Activated CD4-positive, CD25-positive, alpha-beta regulatory T cell treated with anti-CD3 and anti-CD28 coated beads, Interleukin-2, amount 50 U/mL, for 16 hours (primary cell): ENCODE measurements around the gene KCNAB1.
"Not testable (repeated sequence)": the region's sequence is repeated elsewhere in the genome, so short reads cannot be mapped to it uniquely, and the experiment has no call there.

Experiments
- DNase-seq: peaks from one replicate; pipeline ENCODE4 v3.0.0-alpha.2; 2020; ENCODE audit warnings: low read depth, low spot score

The KCNAB1 gene

GRCh38 chr3:156217674-156218352 lies 97.4 kb downstream of the KCNAB1 start:
- DNase-seq = no peak

DNA sequence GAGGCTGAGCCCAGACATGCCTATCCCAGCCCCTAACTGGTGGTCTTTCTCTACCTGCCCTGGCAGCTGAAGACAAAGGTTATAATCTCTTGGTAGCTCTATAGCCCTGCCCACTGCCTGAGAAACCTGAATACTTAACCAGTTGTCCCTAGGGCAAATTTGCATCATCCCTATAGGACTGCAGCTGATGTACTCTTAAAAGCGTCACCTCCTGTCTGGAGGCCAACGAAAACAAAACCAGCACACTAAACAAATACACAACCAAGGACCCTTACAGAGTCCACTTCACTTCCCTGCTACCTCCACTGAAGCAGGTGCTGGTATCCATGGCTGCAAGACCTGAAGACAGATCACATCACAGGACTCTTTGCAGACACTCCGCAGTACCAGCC lies 98.0 kb downstream of the KCNAB1 start:
- no peak for DNase-seq

- DNase-seq = not testable (repeated sequence)
These were observed 102.0 kb downstream of the KCNAB1 start for GRCh38 chr3:156222381-156222780.

GRCh38 chr3:156224046-156224445 lies 103.7 kb downstream of the KCNAB1 start:
- not testable (repeated sequence) for DNase-seq

GRCh38 chr3:156226676-156227420 lies 106.5 kb downstream of the KCNAB1 start:
- DNase-seq = no peak

- DNase-seq = no peak
These were observed 107.3 kb downstream of the KCNAB1 start for GRCh38 chr3:156227704-156228103.

DNA sequence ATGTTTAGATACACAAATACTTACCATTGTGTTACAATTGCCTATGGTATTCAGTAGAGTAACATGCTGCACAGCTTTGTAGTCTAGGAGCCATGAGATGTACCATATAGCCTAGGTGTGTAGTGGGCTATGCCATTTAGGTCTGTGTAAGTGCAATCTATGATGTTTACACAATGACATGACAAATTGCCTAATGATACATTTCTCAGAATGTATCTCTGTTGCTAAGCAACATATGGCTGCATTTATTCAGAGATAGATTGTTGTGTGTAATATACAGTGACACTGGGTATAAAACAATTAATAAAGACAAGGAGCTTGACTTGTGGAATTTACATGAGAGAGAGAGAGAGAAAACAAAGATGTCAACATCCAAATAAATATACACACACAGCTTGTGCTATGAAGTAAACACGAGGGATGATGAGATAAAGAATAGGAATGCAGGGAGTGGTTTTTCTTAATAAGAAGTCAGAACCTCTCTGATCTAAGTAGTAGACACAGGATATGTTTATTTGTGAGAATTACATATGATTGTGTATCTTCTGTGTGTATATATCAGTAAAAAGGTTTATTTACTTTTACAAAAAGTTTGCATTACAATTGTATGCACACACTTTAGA lies 110.0 kb downstream of the KCNAB1 start:
- DNase-seq = no peak

DNA sequence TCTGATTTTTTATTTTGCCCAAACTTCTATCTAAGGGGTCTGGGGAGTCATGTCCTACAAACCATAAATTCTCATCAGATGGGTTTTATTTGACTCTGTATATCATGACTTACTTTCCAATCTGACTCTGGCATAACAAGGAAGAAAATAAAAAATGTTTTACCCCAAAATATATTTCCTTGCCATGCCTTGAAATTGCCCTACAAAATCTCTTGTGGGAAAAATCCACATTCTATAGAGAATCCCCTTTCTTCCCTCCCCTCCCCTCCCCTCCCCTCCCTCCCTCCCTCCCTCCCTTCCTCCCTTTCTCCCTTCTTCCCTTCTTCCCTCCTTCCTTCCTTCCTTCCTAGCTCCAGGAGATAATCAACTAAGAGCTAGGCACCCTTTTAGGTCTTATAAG lies 110.8 kb downstream of the KCNAB1 start:
- DNase-seq = not testable (repeated sequence)

DNA sequence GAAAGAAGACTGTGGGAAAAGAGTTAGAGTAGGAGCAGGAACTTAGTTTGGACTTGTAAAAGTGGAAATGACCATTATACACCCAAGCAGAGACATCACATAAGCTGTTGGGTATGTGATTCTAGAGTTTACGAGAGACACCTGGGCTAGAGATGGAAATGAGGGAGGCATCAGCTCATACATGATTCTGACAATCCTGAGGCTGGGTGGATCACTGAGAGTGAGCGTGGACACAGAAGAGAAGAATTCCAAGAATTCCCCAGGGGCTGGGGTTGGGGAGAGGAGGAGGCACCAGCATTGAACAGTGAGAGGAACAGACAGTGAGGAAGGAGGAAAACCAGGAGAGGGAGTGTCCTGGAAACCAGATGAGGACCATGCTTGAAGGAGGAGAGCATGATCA lies 113.5 kb downstream of the KCNAB1 start:
- no peak for DNase-seq

GRCh38 chr3:156236556-156237260 lies 116.3 kb downstream of the KCNAB1 start:
- DNase-seq = no peak

GRCh38 chr3:156240642-156241041 lies 120.3 kb downstream of the KCNAB1 start:
- DNase-seq = no peak

DNA sequence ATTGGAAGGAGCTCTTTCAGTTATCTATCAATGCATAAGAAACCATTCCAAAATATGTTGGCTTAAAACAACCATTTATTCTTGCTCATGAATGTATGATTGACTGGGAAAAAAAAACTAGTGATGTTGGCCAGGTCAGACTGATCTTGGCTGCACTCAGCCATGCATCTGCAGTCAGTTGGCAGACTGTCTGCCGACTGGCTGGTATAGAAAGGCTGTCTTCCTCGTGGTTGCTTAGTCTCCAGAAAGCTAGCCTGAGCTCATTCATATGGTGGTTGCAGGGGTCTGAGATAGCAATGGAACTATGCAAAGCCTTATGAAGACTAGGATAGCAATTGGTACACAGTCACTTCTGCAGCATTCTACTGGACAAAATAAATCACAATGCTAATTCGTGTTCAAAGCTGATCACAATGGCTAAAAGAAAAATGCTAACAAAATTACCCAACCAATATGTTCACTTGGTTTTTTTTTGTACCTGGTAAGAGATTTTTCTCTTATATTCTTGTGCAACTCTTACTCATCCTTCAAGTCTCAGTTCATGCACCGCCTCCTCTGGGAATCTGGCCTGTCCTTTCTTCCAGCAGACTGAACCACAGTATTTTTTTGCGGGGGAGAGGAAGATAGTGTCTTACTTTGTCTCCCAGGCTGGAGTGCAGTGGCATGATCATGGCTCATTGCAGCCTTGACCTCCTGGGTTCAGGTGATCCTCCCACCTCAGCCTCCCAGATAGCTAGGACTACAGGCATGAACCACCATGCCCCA lies 126.8 kb downstream of the KCNAB1 start:
- DNase-seq = no peak

- DNase-seq = no peak
These were observed 130.2 kb downstream of the KCNAB1 start for GRCh38 chr3:156250550-156250949.

GRCh38 chr3:156251424-156251823 lies 131.0 kb downstream of the KCNAB1 start:
- no peak for DNase-seq

DNA sequence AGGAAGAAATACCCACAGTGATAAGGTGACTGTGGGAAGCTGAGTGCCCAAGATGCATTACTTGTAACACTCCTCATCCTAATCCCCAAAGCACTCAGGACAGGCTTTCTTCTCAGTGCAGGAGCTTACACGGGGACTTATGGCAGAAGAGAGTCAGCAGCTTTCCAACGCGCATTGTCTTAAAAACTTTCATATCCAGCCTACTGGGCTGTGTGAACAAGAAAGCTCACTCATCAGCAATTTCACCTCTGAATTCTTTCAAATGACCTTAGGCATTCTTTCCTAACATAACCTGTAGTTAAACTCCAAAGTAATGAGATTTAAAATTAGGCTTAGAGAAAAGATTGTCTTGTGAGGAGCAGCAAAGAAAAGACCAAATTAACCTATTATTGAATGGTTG lies 132.3 kb downstream of the KCNAB1 start:
- DNase-seq = no peak

DNA sequence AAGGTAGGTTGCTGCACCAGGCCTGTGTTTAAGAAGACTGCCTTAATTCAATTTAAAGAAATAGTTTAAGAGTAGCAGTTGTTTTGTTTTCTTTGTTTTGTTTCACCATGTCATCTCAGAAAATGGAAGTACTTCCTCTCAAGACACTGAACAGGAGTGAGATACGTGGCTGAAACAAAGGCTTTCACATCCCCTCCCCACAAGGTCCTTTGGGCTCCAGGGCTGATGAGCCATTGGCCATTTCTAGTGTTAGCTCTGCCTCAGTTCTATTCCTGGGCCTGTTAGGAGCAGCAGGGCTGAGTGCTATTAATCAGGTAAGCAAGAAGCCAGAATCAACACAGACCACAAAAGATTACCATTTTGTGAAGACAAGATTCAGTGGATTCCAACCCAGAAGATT lies 132.8 kb downstream of the KCNAB1 start:
- no peak for DNase-seq

- DNase-seq = no peak
These were observed 135.9 kb downstream of the KCNAB1 start for GRCh38 chr3:156256256-156256655.

GRCh38 chr3:156256945-156257344 lies 136.6 kb downstream of the KCNAB1 start:
- no peak for DNase-seq

- no peak for DNase-seq
These were observed 137.9 kb downstream of the KCNAB1 start for GRCh38 chr3:156258301-156258700.

- no peak for DNase-seq
These were observed 139.5 kb downstream of the KCNAB1 start for GRCh38 chr3:156259896-156260295.

DNA sequence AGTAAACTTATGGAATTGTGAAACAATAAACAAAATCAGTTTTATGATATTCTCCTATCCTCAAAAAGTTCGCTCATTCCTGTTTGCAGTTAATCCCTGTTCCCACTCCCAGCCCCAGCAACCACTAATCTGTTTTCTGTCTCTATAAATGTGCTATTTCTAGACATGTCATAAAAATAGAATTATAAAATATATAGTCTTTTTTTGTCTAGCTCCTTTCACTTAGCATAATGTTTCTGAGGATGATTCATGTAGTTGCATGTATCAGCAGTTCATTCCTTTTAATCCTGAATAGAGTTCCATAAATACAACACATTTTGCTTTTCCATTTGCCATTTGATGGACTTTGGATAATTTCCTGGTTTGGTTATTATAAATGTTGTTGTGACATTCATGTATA lies 140.0 kb downstream of the KCNAB1 start:
- no peak for DNase-seq
